Measurements from ENCODE around the gene SYVN1. TPM values are rescaled to one million over a fixed set of nuclear protein-coding genes. Genes with fewer than 3 reads are reported as not detected.
"Not testable (repeated sequence)": the region's sequence is repeated elsewhere in the genome, so short reads cannot be mapped to it uniquely, and the experiment has no call there.

Gene SYVN1
- total RNA-seq, 2 experiments from 2014 or later = 24.5 to 26.2 TPM

DNA sequence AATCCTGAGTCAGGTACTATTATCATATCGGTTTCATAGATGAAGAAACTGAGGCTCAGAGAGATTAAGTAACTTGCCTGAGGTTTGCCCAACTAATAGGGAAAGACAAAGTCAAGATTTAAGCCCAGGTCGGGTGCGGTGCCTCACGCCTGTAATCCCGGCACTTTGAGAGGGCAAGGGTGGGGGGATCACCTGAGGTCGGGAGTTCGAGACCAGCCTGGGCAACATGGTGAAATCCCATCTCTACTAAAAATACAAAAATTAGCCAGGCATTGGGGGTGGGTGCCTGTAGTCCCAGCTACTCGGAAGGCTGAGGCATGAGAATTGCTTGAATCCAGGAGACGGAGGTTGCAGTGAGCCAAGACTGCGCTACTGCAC, 15.8 kb upstream of the SYVN1 start:
- POLR2A ChIA-PET = not testable (repeated sequence)

DNA sequence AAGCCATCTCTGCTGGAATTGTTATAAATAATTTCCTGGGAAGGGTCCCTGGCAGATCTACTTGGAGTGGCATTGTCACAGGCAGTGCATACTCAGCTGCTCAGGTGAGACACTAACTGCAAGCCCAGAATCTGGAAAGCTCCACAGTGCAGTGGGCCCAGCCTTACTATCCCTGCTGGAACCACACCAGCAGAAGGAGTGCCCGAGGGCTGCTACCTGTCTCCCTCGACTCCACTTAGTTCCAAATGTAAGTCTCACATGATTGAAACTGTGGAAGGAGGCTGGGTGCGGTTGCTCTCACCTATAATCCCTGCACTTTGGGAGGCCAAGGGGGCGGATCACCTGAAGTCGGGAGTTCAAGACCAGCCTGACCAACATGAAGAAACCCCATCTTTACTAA, 14.3 kb upstream of the SYVN1 start:
- Mint-ChIP-seq H3K4me1 (ENCODE audit: low read depth) (peaks cover 5% of the 10 kb centered on the region), H3K4me3 (no peak overlapping the region), H3K27me3 (peaks cover 2% of the 10 kb centered on the region), H3K36me3 (no peaks in the 10 kb centered on the region), H3K27ac (no peak overlapping the region), H3K9me3 (peaks cover 3% of the 10 kb centered on the region)
- intact Hi-C loops (cut with micrococcal nuclease) = no loop called here
- no peak for DNase-seq
- CTCF ChIA-PET = no interaction called here
- POLR2A ChIA-PET = no interaction called here

More for the DNA sequence above, 15.8 kb upstream of the SYVN1 start:
- H3K4me3 Mint-ChIP-seq; intact Hi-C loops (cut with micrococcal nuclease); H3K4me1 Mint-ChIP-seq (ENCODE audit: low read depth); CTCF ChIA-PET; H3K27ac Mint-ChIP-seq; DNase-seq; H3K27me3 Mint-ChIP-seq; H3K36me3 Mint-ChIP-seq; H3K9me3 Mint-ChIP-seq: not testable (repeated sequence)

DNA sequence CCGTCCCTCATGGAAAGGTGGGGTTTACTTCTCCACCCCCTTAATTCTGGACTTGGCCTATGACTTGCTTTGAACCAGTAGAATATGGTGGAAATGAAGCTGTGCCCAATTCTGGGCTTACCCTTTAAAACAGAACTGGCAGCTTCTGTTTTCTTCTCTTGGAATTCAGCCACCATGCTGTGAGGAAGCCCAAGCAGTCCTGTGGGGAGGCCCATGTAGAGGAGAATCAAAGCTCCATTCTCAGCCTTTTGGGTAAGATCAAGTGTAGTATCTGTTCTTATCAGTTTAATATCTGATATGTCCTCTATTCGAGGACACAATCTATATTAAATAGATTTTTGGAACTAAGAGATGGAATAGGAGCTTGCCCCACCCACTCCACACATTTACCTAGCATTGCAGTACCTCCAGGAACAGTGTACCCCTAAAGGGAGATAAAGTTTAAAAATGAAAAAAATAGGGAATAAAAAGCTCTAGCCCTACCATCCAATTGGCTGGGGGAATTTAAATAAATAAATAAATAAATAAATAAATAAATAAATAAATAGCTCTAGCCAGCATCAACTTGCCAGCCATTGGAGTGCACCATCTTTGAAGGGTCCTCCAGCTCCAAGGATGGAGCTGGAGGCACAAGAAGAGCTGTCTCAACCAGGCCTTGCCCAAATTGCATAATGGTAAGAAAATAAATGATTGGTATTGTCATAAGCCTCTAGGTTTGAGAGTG, 13.2 kb upstream of the SYVN1 start:
- no peak overlapping the region for H3K4me3 Mint-ChIP-seq
- no peak for DNase-seq
- H3K9me3 Mint-ChIP-seq = peaks cover 3% of the 10 kb centered on the region
- intact Hi-C loops (cut with micrococcal nuclease) = no loop called here
- H3K36me3 Mint-ChIP-seq = no peaks in the 10 kb centered on the region
- H3K27ac Mint-ChIP-seq = no peak overlapping the region
- ChIA-PET CTCF (interaction anchor here (1.1 kb wide), 1 partner anchor 30 kb away, joined by 3 read pairs; the partner anchor contains the start of gene ZNHIT2), POLR2A (no interaction called here)
- peaks cover 2% of the 10 kb centered on the region for H3K27me3 Mint-ChIP-seq
- peaks cover 5% of the 10 kb centered on the region for H3K4me1 Mint-ChIP-seq (ENCODE audit: low read depth)

DNA sequence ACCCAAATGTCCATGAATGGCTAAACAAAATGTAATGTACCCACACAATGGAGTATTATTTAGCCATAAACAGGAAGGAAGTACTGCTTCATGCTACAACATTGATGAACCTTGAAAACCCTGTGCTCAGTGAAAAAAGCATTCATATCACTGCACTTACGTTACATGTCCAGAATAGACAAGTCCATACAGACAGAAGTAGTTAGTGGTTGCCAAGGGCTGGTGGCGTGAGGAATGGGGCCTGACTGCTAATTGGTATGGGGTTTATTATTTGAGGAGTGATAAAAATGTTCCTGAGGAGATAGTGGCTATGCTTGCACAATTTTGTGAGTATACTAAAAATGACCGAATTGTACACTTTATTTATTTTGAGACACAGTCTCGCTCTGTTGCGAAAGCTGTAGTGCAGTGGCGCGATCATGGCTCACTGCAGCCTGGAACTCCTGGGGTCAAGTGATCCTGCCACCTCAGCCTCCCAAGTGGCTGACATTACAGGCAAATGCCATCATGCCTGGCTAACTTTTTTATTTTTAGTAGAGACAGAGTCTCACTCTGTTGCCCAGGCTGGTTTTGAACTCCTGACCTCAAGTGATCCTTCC, 7.7 kb upstream of the SYVN1 start:
- DNase-seq = no peak
- Mint-ChIP-seq H3K4me1 (ENCODE audit: low read depth) (no peaks in the 10 kb centered on the region), H3K4me3 (no peak overlapping the region), H3K36me3 (no peaks in the 10 kb centered on the region), H3K27me3 (peaks cover 2% of the 10 kb centered on the region), H3K9me3 (no peaks in the 10 kb centered on the region), H3K27ac (no peak overlapping the region)
- intact Hi-C loops (cut with micrococcal nuclease) = no loop called here
- POLR2A ChIA-PET = no interaction called here
- CTCF ChIA-PET = no interaction called here

DNA sequence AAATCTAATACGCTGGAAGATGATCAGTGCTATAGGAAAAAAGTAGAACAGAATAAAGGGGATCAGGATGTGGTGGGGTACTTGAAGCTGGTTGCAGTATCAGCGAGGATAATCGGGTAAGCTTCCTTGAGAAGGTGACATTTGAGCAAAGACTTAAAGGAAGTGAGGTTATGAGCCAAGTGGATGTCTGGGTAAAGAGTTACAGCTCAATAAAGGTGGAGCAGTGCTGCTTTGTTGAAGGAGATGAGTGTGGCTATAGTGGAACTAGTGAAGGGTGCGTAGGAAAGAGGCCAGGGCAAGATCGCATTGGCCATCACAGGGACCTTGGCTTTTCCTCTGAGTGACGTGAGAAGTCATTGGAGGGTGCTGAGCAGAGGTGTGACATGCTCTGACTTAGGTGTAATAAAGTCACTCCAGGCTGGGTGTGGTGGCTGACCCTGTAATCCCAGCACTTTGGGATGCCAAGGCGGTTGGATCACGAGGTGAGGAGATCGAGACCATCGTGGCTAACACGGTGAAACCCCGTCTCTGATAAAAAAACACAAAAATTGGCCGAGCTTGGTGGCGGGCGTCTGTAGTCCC, 2.3 kb upstream of the SYVN1 start:
- intact Hi-C loops (cut with micrococcal nuclease) = loop anchor here (10.0 kb wide), 1 partner anchor 128 kb away; the partner anchor contains the start of gene POLA2
- POLR2A ChIA-PET = interaction anchor here (0.6 to 2.8 kb wide), 4 partner anchors 7 to 126 kb away, joined by 3 to 16 read pairs (median 9); partner anchors contain the start of genes CAPN1, FAU, MRPL49 and POLA2
- H3K27ac Mint-ChIP-seq = peak overlapping the region; percentile 99

DNA sequence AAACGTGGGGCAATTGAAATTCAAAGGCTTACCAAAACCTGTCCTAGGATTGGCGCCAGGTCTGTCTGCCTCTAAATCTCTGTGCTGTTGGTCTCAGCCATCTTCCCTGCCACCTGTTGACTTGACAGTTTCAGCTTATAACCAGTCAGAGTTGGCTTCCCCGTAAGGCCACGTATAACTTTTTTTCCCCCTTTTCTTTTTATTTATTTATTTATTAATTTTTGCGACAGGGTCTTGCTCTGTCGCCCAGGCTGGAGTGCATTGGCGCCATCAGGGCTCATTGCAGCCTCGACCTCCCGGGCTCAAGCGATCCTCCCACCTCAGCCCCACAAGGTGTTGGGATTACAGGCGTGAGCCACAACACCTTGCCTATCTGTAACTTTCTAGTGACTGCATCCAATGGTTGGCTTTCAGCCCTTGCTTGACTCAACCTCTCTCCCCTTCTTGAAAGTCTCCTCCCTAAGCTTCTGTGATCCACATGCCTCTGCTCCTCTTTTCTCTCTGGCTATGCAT, 1.4 kb upstream of the SYVN1 start:
- DNase-seq = no peak
- H3K4me3 Mint-ChIP-seq = peak overlapping the region; percentile 99
- peaks cover 31% of the 10 kb centered on the region for H3K4me1 Mint-ChIP-seq (ENCODE audit: low read depth)
- intact Hi-C loops (cut with micrococcal nuclease) = loop anchor here (1.0 to 10.0 kb wide), 3 partner anchors 19 to 129 kb away; partner anchors contain the start of genes CAPN1, POLA2 and ZNHIT2
- H3K36me3 Mint-ChIP-seq = peaks cover 9% of the 10 kb centered on the region
- no peaks in the 10 kb centered on the region for H3K9me3 Mint-ChIP-seq
- H3K27ac Mint-ChIP-seq = peak overlapping the region; percentile 99
- no peaks in the 10 kb centered on the region for H3K27me3 Mint-ChIP-seq
- POLR2A ChIA-PET = interaction anchor here (1.0 to 2.9 kb wide), 16 partner anchors 9 to 336 kb away, joined by 3 to 32 read pairs (median 5); partner anchors contain the start of genes CAPN1, FAU, MRPL49 and POLA2
- CTCF ChIA-PET = interaction anchor here (0.7 to 4.1 kb wide), 10 partner anchors 14 to 292 kb away, joined by 3 to 24 read pairs (median 4); partner anchors contain the start of genes CAPN1, CDC42BPG, CDC42EP2 and FAU

More for the DNA sequence above, 2.3 kb upstream of the SYVN1 start:
- CTCF ChIA-PET = interaction anchor here (1.1 to 4.1 kb wide), 5 partner anchors 15 to 45 kb away, joined by 3 to 24 read pairs (median 7); partner anchors contain the start of genes CAPN1, FAU, MRPL49 and TM7SF2
- Mint-ChIP-seq H3K4me3 (peak overlapping the region; percentile 54), H3K36me3 (peaks cover 4% of the 10 kb centered on the region), H3K4me1 (ENCODE audit: low read depth) (peaks cover 28% of the 10 kb centered on the region), H3K27me3 (no peaks in the 10 kb centered on the region), H3K9me3 (no peaks in the 10 kb centered on the region)
- no peak for DNase-seq

DNA sequence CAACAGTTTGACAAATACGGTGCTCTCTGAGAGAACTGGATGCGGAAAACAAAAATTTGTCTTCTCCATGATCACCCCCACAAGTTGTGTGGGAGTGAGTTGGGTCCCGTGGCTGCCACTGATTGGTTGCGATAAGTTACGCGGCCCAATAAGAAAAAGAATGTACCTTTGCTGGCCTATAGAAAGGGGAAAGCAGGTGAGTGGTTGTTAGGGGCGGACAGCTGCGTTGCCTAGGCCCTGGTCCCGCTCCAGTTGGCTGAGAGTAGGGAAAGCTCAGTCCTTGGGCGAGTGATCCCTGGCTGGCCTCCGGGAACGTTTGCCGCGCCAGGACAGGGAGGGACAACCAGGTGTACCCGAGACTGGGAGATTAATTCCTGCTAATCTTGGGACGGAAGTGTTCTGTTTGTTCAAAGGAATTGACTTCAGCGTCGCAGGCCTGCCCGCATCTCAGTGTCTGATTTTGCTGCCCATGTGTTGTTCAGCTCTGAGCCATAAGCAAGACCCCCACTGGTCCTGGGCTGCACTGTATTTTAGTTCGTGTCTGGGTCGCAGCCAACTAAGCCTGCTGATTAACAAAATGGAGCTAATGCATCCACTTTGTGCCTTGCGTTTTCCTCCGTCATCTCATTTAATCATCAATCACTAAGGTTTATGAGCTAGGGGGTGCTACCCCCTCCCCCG, 773 bp upstream of the SYVN1 start:
- H3K9me3 Mint-ChIP-seq = no peaks in the 10 kb centered on the region
- peak; percentile 91 for DNase-seq
- peak overlapping the region; percentile 99 for H3K4me3 Mint-ChIP-seq
- intact Hi-C loops (cut with micrococcal nuclease) = loop anchor here (1.0 to 10.0 kb wide), 5 partner anchors 13 to 130 kb away; partner anchors contain the start of genes CAPN1, CDCA5, FAU and MRPL49
- no peaks in the 10 kb centered on the region for H3K27me3 Mint-ChIP-seq
- H3K4me1 Mint-ChIP-seq (ENCODE audit: low read depth) = peaks cover 31% of the 10 kb centered on the region
- POLR2A ChIA-PET = interaction anchor here (1.0 to 2.9 kb wide), 16 partner anchors 8 to 337 kb away, joined by 3 to 32 read pairs (median 5); partner anchors contain the start of genes CAPN1, FAU, MRPL49 and POLA2
- H3K27ac Mint-ChIP-seq = peak overlapping the region; percentile 99
- CTCF ChIA-PET = interaction anchor here (0.7 to 4.1 kb wide), 11 partner anchors 13 to 291 kb away, joined by 3 to 24 read pairs (median 5); partner anchors contain the start of genes CAPN1, CDC42BPG, CDC42EP2 and FAU
- H3K36me3 Mint-ChIP-seq = peaks cover 9% of the 10 kb centered on the region

DNA sequence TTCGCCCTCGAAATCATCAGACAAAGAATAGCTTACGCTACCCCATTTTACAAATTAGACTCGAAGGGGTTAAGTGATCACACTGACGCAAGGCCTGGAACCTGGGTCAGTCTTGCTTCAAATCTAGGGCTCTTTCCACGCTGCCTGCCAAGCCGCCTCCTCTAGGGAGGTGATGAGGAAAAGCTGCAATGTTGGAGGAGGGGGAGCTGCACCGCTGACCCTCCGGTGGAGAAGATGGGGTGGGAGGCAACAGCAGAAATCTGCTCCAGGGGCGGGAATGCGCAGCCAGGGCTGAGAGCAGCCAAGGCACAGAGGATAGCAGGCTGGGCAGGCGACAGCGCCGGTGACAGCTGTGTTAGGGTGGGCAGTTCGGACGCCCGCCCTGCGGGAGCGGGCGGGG, 595 bp downstream of the SYVN1 start:
- Mint-ChIP-seq H3K27me3 (no peaks in the 10 kb centered on the region), H3K27ac (peak overlapping the region; percentile 99), H3K9me3 (no peaks in the 10 kb centered on the region), H3K4me1 (ENCODE audit: low read depth) (peaks cover 31% of the 10 kb centered on the region), H3K36me3 (peaks cover 9% of the 10 kb centered on the region), H3K4me3 (peak overlapping the region; percentile 99)
- ChIA-PET CTCF (interaction anchor here (1.3 to 4.1 kb wide), 3 partner anchors 9 to 22 kb away, joined by 4 to 24 read pairs (median 8); partner anchors contain the start of genes TM7SF2 and ZNHIT2), POLR2A (interaction anchor here (1.0 to 2.9 kb wide), 4 partner anchors 12 to 128 kb away, joined by 6 to 32 read pairs (median 10); partner anchors contain the start of genes CAPN1, FAU, MRPL49 and POLA2)
- intact Hi-C loops (cut with micrococcal nuclease) = loop anchor here (1.0 to 10.0 kb wide), 5 partner anchors 11 to 131 kb away; partner anchors contain the start of genes CDCA5, FAU, MRPL49 and POLA2
- no peak for DNase-seq

DNA sequence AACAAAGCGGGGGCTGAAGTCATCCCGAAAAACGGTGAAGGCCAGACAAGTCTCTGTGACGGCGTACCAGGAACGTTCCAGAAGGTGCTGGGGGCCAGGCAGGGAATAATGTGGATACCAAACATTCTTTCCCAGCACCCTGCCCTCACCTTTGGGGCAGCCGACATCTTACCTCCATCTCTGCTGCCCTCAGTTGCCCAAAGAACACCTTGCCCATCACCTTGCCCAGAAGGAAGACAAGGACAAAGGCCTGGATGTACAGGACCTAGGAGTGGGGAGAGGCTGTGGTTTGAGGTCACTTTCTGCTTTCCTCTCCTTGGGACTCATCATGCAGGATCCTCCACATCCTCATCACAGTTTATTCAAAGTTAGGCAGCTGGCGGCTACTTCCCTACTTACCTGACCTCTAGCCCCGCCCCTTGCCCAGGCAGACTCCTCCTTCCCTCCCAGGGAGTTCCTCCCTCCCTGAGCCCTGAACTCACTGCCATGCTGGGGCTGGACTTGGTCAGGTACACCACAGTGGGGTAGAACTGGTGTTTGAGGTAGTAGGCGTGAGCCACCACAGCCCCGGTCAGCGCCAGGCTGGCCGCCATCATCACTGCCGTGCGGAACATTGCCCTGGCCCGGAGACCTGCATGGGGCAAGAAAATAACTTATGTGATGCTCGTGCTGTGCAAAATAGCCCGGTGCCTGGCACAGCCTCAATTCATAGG, 1.2 kb downstream of the SYVN1 start:
- ChIA-PET CTCF (interaction anchor here (1.3 to 4.1 kb wide), 3 partner anchors 9 to 22 kb away, joined by 4 to 24 read pairs (median 8); partner anchors contain the start of genes TM7SF2 and ZNHIT2), POLR2A (interaction anchor here (0.7 to 2.9 kb wide), 4 partner anchors 12 to 95 kb away, joined by 3 to 32 read pairs (median 6); partner anchors contain the start of genes CAPN1, FAU, MRPL49 and TM7SF2)
- peak; percentile 80 for DNase-seq

DNA sequence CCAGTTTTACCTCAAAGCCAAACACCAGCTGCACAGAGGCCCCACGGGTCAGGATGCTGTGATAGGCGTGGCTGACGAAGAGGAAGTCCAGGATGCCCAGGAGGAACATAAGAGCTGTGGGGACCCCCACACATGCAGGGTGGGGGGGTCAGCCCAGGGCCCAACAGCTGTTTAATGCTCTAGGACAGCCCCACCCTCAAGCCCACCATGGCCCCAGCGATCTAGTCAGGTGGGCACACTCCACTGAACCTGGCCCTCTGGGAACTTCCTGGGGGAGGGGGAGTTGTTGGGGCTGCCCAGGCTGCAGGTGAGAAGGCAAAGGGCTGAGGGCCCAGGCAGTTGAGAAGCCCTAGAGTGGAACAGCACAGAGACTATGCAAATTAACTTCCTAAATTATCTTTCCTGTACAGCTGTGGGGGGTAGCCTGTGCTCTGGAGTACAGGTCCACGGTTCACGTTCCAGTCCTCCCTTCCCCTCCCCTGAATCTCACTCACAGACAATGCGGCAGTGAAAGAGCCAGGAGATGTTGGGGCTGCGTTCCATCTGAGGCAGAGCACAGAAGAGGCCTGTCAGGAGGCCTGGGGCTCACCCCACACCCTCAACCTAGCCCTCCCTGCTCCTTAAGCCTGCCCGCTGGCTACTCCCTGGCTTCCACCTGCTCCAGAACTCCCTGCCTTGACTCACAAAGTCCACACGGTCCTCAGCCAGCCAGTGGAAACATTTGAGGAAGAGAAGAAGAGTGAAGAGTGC, 1.9 kb downstream of the SYVN1 start:
- no peaks in the 10 kb centered on the region for H3K9me3 Mint-ChIP-seq
- peaks cover 9% of the 10 kb centered on the region for H3K36me3 Mint-ChIP-seq
- no peak for DNase-seq
- H3K4me1 Mint-ChIP-seq (ENCODE audit: low read depth) = peaks cover 31% of the 10 kb centered on the region
- intact Hi-C loops (cut with micrococcal nuclease) = loop anchor here (10.0 kb wide), 1 partner anchor 132 kb away; the partner anchor contains the start of gene POLA2
- CTCF ChIA-PET = interaction anchor here (0.9 to 4.1 kb wide), 5 partner anchors 11 to 100 kb away, joined by 3 to 24 read pairs (median 5); partner anchors contain the start of genes FAU, MRPL49 and TM7SF2
- POLR2A ChIA-PET = interaction anchor here (0.7 to 1.7 kb wide), 4 partner anchors 10 to 96 kb away, joined by 3 to 8 read pairs (median 4); partner anchors contain the start of genes FAU, MRPL49 and ZNHIT2
- H3K27me3 Mint-ChIP-seq = no peaks in the 10 kb centered on the region
- peak overlapping the region; percentile 99 for H3K4me3 Mint-ChIP-seq
- peak overlapping the region; percentile 99 for H3K27ac Mint-ChIP-seq

More for the DNA sequence above, 1.2 kb downstream of the SYVN1 start:
- H3K9me3 Mint-ChIP-seq = no peaks in the 10 kb centered on the region
- peak overlapping the region; percentile 99 for H3K27ac Mint-ChIP-seq
- H3K36me3 Mint-ChIP-seq = peaks cover 9% of the 10 kb centered on the region
- intact Hi-C loops (cut with micrococcal nuclease) = loop anchor here (1.0 to 10.0 kb wide), 2 partner anchors 37 to 132 kb away; partner anchors contain the start of genes POLA2 and VPS51
- H3K4me3 Mint-ChIP-seq = peak overlapping the region; percentile 99
- H3K27me3 Mint-ChIP-seq = no peaks in the 10 kb centered on the region
- peaks cover 31% of the 10 kb centered on the region for H3K4me1 Mint-ChIP-seq (ENCODE audit: low read depth)
